ENCODE measurements around the gene NME7.

The NME7 gene

DNA sequence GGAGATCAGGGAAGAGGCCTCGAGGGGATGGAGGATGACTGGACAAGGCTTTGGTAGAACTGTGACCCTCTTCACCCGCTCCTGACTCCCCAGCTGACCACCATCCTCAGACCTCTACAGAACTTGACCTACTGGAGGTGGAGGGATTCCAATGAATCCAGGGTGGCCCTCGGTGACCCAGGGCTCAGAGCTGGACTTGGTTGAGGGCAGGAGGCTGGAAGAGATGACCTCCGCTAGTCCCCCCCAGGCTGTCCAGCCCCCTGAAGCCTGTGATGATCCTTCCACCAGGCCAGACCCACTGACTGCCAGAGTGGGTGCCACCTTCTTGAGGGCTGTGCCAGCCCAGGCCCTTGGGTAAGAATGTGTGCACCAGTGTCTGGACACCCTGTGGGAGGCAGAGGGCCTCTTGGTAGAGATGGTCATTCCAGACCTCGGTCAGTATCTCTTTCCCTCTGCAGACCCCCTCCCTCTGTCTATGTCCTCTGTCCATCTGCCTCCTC is 216.2 kb downstream of the NME7 start:
- DNase-seq (ENCODE audit: low spot score), result no peak

DNA sequence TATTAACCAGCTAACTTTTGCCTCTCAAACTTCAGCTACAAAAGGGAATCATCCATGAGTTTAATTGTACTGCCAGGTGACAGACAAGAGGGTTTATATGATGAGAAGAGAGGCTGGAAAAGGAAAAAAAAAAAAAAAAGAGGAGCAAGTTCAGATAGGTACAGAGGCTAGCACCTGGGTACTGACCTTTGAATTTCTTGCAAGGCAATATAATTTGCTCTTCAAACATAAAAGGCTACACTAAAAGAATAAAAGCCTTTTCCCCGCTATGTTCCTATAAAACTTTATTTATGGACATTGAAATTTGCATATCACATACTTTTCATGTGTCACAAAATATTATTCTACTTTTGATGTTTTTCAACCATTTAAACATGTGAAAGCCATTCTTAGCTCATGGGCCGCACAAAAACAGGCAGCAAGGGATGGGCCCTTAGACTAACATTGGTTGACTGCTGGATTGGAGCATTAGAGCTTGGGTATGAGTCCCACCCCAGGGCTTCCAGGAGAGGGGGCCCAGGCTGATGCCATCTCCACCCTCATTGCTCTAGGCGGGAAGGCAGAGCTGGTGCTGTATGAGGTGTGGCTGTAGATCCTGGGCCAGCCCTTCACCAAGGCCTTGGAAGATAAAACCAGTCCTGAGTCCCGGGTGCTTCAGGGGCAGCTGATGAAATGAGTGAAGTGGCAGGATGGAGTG is 216.8 kb downstream of the NME7 start:
- no peak for DNase-seq (ENCODE audit: low spot score)

DNA sequence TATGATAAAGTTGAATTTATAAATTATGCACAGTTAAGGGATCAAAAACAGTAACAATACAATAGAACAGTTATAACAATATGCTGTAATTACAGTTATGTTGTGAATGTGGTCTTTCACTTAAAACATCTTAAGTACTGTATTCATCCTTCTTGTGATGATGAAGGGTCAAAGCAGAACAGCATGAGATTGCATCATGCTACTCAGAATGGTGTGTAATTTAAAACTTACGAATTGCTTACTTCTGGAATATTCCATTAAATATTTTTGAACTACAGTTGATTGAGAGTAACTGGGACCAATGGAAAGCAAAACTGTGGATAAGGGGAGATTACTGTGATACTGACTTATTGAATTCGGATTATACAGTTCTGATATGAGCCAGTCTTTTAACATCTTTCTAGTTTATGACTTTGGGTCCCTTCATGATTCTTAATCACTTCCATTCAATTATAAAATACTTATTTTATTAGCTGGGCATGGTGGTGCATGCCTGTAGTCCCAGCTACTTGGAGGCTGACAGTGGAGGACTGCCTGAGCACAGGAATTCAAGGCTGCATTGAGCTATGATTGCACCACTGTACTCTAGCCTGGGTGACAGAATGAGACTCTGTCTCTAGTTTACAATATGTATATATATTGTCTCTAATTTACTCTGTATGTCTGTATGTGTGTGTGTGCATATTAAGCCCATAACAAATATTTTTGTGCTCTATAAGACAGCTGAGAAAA is 217.9 kb downstream of the NME7 start:
- no peak for DNase-seq (ENCODE audit: low spot score)

DNA sequence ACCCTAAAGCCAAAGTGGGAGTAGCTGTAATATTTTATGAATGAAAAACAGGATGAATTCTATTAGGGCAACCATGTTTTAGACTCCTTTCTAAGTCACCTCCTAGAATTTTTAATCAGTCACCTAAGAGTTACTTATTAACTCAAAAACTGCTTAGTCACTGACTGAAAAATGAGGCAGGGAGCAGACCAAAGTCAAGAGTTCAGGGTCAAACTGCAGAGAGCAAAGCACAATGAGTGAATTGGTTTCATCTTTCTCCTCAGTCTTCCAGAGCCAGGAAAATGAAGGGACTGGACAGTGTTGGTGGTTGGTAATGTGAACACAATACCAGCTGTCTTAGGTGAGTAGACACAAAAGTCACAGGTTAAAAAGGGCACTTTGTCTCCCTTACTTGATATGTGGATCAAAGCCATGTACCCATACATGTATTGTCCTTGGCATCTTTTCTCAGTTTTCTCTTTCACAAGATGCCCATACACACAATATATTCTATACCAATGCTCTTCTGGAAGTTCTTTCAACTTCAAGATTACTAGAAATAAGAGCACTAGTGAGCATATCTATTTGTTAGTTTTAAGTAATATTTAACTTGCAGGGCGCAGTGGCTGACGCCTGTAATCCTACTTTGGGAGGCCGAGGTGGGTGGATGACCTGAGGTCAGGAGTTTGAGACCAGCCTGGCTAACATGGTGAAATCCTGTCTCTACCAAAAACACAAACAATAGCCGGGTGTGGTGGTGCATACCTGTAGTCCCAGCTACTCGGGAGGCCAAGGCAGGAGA is 218.9 kb downstream of the NME7 start:
- no peak for DNase-seq (ENCODE audit: low spot score)

DNA sequence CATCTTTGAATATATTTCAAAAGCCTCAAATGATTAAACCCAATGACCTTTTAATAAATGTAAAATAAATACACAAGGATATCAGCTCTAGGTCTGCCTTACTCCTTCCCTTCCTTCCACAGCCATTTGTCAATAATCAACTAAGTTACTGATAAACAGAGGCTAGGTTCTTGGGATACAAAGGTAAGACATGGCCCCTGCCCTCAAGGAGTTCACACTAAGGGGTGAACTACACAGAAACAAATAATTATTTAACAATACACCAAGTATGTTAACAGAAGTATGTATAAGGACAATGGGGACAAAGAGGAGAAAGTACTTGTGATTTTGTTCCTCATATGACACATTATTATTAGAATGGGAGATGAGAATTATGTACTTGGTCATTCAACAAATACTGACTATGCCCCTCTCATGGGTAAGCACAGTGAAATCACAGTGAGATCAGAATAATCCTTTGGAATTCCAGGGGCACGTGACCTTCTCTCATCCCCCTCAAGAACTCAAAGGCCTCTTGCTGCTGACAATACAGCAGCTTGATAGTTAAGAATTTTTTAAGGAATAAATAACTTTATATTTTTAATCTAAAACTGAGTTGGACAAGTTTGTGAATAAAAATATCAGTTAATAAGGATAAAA is 220.9 kb downstream of the NME7 start:
- DNase-seq (ENCODE audit: low spot score), result no peak

DNA sequence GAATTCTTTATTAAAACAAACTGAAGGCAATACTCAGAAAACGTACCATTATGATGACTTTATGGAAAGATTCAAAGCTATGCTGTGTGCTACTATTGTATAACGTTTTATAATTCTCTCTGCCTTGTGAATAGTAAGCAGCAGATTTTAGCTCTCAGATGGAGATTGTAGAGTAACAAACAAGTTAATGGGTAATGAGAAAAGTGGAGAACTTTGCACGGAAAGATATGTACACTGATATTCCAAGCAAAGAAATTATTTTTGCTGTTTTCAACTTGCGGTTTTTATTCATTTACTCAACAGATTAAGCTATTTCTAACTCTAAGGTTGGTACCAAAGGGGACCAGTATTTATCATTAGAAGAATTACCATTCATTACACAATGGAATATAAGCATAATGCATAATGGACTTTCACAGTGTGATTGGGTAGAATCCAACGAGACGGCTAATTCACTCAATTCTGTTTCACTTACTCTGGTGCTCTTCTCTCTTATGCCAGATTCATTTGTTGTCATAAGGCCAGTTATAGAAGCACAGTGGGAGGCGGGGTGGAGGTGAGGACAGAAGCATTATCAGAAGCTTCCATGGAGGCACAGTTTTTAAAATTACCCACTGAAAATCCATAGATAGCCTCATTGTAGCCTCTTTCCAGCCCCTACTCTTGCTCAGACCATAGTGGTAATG is 222.5 kb downstream of the NME7 start:
- no peak for DNase-seq (ENCODE audit: low spot score)

DNA sequence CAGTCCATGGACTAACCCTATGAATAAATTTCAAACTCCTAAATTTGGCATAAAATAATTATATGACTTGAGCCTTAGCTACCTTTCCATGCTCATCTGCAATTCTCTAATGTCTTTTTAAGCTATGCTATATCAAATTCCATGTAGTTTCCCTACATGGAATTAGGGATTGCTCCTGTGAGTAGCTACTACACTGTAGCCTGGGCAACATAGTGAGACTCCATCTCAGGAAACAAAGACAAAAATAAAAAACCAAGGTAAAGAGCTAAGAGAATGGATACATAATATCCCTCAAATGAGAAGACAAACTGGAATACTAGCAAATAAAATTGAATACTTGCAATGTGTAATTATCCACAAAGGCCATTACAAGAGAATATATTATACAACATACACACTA is 223.6 kb downstream of the NME7 start:
- DNase-seq (ENCODE audit: low spot score), result no peak

DNA sequence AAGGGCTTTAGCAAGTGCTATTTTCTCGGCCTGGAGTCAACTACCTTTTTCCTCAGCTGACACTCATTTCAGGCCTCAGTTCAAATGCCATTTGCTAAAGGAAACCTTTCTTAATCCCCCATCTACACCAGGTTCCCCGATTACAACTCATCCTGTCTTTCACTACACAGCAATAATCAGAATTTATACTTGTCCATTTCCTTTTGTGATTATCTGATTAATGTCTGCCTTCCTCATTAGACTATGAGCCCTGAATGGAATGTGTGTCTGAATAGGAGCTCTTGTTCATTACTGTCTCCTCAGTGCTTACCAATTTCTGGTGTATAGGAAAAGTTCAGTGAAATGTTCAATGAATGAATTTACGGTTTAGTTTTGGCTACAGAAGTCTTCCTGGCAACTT is 224.3 kb downstream of the NME7 start:
- DNase-seq (ENCODE audit: low spot score), result no peak

DNA sequence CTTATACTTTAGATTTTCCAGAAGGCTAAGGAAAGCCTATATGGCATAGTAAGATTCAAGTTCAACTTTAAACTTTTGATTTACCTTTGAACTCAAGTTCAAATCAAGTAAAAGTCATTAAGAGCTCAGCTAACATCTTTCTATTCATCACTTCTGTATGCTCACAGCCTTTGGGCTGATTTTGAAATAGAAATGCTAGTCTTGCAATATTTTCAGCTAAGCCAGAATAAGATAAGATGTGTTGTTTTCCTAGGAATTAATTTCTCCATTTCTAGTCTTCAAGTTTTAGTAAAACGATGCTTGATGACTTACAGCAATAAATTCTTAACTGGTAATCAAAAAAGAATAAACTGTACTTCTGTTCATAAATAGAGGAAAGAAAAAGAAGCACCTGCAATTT is 225.5 kb downstream of the NME7 start:
- no peak for DNase-seq (ENCODE audit: low spot score)

DNA sequence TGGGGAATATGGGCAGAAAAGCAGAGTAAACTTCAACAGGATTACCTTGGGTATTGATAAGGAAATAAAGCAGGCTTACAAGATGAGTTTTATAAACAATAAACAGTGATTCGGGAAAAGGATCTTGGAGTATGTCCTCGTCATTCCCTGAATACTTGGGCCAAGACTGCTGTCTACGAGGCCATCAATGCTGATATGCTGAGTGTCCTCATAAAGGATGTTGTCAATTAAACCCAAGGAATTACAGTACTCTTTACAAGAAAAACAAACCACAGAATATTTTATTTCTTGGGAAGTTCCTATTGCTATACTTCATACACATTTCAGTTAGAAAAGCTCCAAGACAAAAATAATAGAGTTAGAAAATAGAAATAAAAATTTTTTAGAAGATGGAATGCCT is 226.2 kb downstream of the NME7 start:
- DNase-seq (ENCODE audit: low spot score), result no peak

DNA sequence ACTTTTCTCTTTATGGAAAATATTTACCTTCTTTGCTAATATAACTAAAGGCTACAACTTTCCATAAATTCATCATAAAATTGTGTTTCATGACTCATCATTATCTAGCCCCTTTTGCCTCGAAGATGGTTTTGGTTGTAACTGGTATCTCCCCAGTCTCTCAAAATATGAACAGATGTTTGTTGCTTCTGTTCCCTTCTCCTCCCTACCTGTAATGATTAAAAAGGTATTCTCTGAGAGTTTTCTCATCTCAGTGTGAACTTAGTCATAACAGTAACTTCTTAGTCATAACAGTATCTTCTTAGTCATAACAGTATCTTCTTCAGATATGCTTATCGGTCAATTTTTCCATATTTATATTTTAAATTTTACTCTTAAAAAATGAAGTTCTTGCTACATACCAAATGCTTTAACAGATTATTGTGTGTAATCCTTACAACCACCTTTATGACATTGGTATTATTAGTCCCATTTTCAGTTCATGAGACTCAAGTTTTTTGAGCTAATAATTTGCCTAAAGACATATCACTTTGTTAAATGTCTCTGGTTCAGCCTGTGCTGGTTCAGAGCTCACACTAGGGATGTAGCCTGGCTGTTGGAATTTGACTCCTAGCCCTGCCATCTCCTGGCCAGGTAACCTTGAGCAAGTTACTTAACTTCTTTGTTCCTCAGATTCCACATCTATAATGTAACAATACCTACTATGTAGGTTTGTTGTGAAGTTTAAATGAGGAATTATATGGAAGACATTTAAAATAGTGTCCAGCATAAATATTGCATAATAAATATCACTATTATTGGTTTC is 228.5 kb downstream of the NME7 start:
- DNase-seq (ENCODE audit: low spot score), result no peak

DNA sequence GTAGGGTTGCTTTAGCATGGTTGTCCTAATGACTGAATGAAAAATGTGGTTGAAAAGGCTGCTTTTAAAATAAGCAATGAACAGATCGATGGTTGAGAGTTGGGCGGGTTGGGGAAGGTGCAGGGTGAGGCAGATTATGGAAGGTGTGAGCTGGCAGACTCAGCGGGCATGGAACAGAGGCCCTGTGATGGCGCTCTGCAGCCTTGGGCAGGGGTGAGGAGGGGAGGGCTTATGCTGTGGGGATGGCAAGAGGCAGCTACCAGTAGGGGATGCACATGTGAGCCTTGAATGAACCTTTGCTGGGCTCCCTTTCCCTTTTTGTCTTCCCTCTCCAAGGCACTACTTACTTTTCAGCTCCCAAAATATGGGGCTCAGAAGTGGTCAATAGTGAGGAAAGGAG is 230.2 kb downstream of the NME7 start:
- DNase-seq (ENCODE audit: low spot score), result no peak

DNA sequence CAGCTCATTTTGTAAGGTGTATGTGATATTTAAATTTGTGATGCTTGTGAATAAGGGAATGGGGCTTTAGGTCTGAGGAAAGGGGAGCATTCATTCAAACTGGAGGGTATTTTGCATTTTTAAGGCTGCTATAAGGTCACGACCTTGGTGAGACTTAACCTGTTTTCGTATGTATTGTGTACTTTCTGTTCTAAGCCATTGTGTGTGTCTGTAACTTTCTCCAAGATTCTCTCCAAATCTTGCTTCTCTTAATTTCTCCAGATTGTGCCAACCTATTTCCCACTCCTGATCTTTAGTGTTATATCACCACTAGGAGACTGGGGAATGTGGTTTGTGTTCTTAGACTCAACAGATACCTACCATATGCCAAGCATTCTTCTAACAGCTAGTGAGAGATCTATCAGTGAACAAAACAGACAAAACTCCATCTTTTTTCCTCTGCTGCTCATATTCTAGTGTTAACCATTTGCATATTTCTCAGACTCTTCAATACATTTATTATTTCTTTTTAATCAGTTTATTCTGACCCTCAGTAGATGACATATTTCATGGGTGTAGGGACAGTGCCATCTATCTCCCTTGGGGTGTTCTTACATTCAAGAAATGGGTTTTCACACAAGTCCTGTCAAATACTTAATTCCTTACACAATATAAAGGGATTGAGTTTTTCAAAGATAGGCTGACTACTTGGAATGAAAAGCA is 233.6 kb downstream of the NME7 start:
- DNase-seq (ENCODE audit: low spot score), result no peak

DNA sequence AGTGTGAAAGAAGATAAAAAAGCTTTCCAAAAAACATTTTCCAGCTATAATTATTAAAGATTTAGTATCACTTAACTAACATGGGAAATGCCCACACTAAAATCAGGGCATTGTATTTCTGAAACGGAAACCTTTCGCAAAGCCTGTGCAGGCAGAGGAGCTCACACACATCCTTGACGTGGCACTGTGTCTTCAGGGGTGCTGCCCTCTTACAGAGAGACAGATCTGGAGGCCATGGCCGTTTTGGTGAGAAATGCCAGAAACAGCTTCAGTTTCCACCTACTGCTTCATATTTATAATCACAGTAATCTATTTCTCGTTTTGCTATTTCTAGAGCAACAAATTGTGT is 234.4 kb downstream of the NME7 start:
- no peak for DNase-seq (ENCODE audit: low spot score)

DNA sequence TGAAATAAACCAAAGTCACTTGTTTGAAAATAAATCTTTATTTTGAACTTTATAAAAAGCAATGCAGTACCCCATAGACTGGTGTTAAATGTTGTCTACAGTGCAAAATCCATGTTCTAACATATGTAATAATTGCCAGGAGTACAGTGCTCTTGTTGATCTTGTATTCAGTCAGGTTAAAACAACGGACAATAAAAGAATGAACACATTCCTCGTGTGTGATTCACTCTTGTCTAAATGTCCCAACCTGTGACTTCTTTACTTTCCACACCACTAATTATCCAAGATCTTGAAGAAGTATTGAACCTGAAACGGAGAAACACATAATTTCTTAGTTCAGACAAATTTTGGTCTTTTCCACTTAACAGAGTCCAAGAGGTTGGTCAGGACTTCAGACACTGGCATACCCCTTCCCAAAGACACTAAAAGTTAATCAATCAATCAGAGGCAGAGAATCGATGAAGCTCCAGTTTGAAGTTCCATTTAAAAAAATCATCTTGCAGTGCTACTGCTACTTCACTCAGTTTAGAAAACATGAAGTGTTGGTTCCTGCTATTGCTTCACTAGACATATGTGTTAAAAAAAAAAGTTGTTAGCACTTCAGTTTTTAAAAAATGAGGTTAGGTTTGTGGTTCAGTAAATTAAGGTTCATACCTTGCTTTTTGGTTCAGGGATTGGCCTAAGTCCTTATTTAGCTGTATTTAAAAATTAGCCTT is 234.9 kb downstream of the NME7 start:
- DNase-seq (ENCODE audit: low spot score), result no peak

DNA sequence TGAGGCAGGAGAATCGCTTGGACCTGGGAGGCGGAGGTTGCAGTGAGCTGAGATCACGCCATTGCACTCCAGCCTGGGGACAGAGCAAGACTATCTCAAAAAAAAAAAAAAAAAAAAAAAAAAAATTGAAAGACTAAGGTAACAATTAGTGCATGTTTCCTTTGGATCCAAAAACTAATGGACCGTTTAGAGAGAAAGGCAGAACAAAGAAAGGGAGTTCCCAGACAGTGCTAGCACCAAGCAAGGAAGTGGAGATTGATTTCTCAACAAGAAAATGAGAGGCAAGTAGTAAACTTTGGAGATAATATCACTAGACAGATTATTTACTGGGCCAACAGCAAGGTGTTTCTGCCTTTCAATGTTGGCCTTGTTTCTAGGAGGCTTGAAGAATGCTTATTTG is 236.9 kb downstream of the NME7 start:
- DNase-seq (ENCODE audit: low spot score), result no peak

DNA sequence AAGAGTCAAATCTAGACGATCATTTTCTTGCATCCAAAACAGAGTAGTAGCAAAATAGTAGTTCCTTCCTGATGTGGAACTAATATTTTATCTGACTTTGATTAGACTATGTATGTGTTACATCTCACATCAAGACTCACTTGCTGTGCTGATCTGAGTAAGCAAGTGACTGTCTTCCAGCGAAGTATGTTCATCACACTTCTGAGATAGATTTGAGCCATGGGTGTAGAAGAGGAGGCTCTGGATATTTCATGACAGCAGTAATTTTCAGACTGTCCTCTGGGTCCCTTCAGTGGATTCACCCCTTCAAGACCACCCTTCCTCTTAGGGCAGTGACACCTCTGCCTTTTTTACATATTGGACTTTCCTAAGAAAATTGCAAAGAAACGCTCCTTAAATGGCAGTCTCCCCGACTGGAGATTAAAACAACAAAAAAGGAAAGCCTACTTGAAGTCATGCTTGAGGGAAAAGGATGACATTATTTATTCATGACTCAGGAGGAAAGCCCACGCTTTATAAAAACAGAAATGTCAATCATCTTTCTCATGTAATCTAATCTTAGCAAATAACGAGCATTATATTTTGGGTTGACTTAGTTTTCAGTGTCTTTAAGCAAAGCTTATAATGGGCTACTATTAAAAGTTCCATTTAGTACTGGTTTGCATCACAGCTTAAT is 238.3 kb downstream of the NME7 start:
- no peak for DNase-seq (ENCODE audit: low spot score)

DNA sequence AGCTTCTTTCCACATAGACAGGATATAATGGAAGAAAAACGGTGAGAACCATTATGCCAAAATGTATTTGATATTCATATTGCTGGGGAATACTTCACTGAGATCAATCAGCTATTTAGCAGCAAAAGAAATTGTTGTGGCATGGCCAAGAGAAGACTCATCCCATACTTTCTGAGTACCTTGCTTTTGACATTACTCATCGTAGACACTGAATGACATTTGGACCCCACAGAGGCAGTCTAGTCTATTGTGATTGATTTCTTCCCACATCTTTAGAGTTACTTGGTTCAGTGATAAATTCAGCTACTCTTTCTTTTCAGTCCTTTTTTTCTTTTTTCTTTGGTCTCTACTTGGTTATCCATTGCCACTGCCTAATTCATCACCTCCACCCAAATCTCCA is 239.0 kb downstream of the NME7 start:
- DNase-seq (ENCODE audit: low spot score), result no peak

DNA sequence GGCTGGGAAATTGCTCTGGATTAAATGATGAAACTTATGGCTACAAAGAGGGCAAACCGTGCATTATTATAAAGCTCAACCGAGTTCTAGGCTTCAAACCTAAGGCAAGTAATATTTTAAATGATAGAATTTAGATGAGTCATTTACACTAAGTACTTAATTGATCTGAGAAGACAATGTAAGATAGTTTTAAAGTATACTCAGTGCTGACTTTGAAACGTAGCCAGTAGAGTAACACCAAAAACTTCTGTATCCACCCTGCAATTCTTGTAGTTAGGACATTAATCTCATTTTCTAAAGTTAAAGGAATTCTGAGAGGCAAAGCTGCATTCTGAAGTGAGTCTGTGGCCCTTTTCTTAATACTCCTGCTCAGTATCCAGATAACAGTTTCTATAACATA is 240.3 kb downstream of the NME7 start:
- no peak for DNase-seq (ENCODE audit: low spot score)

Measured in germinal center (tissue), 1 donor.